Activated T-cell treated with anti-CD3 and anti-CD28 coated beads for 48 hours (primary cell): Measurements from ENCODE around the gene MALRD1.
"Not testable (repeated sequence)": the region's sequence is repeated elsewhere in the genome, so short reads cannot be mapped to it uniquely, and the experiment has no call there.

Experiments used
- DNase-seq: peaks from one replicate; pipeline ENCODE4 v3.0.0-alpha.2; 2020; ENCODE audit warnings: low read depth

MALRD1 gene

GRCh38 chr10:19713800-19714525, 665.4 kb downstream of the MALRD1 start:
- no peak for DNase-seq

- DNase-seq: no peak
Measured at GRCh38 chr10:19719284-19719683, 670.7 kb downstream of the MALRD1 start.

GRCh38 chr10:19724287-19724686, 675.7 kb downstream of the MALRD1 start:
- DNase-seq: no peak

GRCh38 chr10:19728376-19728775, 679.8 kb downstream of the MALRD1 start:
- no peak for DNase-seq

GRCh38 chr10:19728964-19729363, 680.4 kb downstream of the MALRD1 start:
- no peak for DNase-seq

GRCh38 chr10:19730167-19730906, 681.7 kb downstream of the MALRD1 start:
- DNase-seq: no peak

GRCh38 chr10:19730907-19731217, 682.3 kb downstream of the MALRD1 start:
- DNase-seq: no peak

GRCh38 chr10:19731560-19731959, 683.0 kb downstream of the MALRD1 start:
- no peak for DNase-seq

- no peak for DNase-seq
Measured at GRCh38 chr10:19738440-19738839, 689.8 kb downstream of the MALRD1 start.

- DNase-seq: not testable (repeated sequence)
Measured at GRCh38 chr10:19739232-19739631, 690.6 kb downstream of the MALRD1 start.

GRCh38 chr10:19742144-19742543, 693.5 kb downstream of the MALRD1 start:
- not testable (repeated sequence) for DNase-seq

- no peak for DNase-seq
Measured at GRCh38 chr10:19745672-19746071, 697.1 kb downstream of the MALRD1 start.

- no peak for DNase-seq
Measured at GRCh38 chr10:19749185-19749729, 700.7 kb downstream of the MALRD1 start.

GRCh38 chr10:19750972-19751371, 702.4 kb downstream of the MALRD1 start:
- DNase-seq: no peak

GRCh38 chr10:19756919-19757318, 708.3 kb downstream of the MALRD1 start:
- DNase-seq: no peak

- DNase-seq: no peak
Measured at GRCh38 chr10:19762026-19762425, 713.4 kb downstream of the MALRD1 start.

- DNase-seq: no peak
Measured at GRCh38 chr10:19764111-19764510, 715.5 kb downstream of the MALRD1 start.

GRCh38 chr10:19767876-19768275, 719.3 kb downstream of the MALRD1 start:
- no peak for DNase-seq

- not testable (repeated sequence) for DNase-seq
Measured at GRCh38 chr10:19769826-19770225, 721.2 kb downstream of the MALRD1 start.

GRCh38 chr10:19772972-19773371, 724.4 kb downstream of the MALRD1 start:
- DNase-seq: no peak

GRCh38 chr10:19775296-19775695, 726.7 kb downstream of the MALRD1 start:
- no peak for DNase-seq

- DNase-seq: no peak
Measured at GRCh38 chr10:19777806-19778205, 729.2 kb downstream of the MALRD1 start.

- no peak for DNase-seq
Measured at GRCh38 chr10:19778996-19779395, 730.4 kb downstream of the MALRD1 start.
